Activated naive CD8-positive, alpha-beta T cell treated with anti-CD3 and anti-CD28 coated beads, Interleukin-2, amount 10 ng/mL, durations not matched to agents 7 days and 5 days (primary cell): Measurements from ENCODE around the gene TMEM50B. TPM values are rescaled to one million over a fixed set of nuclear protein-coding genes. Genes with fewer than 3 reads are reported as not detected.
"Not testable (repeated sequence)": the region's sequence is repeated elsewhere in the genome, so short reads cannot be mapped to it uniquely, and the experiment has no call there.

ENCODE experiments used
- ATAC-seq: fragments of 150-1000 bp; cut with Tn5 transposase; one replicate; pipeline ENCODE4 v1.10.0; 2021; ENCODE audit warnings: low read depth, moderate library complexity
- POLR2A ChIA-PET: fragments of 350-600 bp; sonication (Branson Sonifier 250); formaldehyde crosslinking; loops from one replicate; lab custom pipeline; 2021; ENCODE audit warnings: antibody characterized with exemption; lab: Charles Lee
- DNase-seq: peaks from one replicate; pipeline ENCODE4 v3.0.0; 2021
- H3K27ac Mint-ChIP-seq: one replicate; pipeline ENCODE4 v1.8.0; 2022; ENCODE audit warnings: mild to moderate bottlenecking, mixed read lengths
- H3K27me3 Mint-ChIP-seq: one replicate; pipeline ENCODE4 v1.8.0; 2022; ENCODE audit warnings: mild to moderate bottlenecking, moderate library complexity, mixed read lengths
- H3K36me3 Mint-ChIP-seq: one replicate; pipeline ENCODE4 v1.8.0; 2021; ENCODE audit warnings: mild to moderate bottlenecking, mixed read lengths
- H3K4me1 Mint-ChIP-seq: one replicate; pipeline ENCODE4 v1.8.0; 2021; ENCODE audit warnings: mixed read lengths
- H3K4me3 Mint-ChIP-seq: one replicate; pipeline ENCODE4 v1.8.0; 2022; ENCODE audit warnings: mild to moderate bottlenecking, moderate library complexity, mixed read lengths
- H3K9me3 Mint-ChIP-seq: one replicate; pipeline ENCODE4 v1.8.0; 2021; ENCODE audit warnings: mixed read lengths
- total RNA-seq, 2 experiments: library from RNA; stranded (reverse); gene quantifications; one replicate each; pipeline ENCODE4 v1.2.3, GENCODE V29; 2021

The TMEM50B gene
- total RNA-seq: 10 to 100 TPM; 72.6 to 80.3 TPM

GRCh38 chr21:33479679-33480480, at the start of gene TMEM50B:
Gene TMEM50B, minus strand, starts transcription at chr21:33479974. Its CDS starts 11,089 bp downstream, at chr21:33468885.
- peaks cover 18% of the 10 kb centered on the region for H3K4me1 Mint-ChIP-seq
- peaks cover 3% of the 10 kb centered on the region for H3K27me3 Mint-ChIP-seq
- peak; percentile 95 for DNase-seq
- H3K9me3 Mint-ChIP-seq: no peaks in the 10 kb centered on the region
- H3K36me3 Mint-ChIP-seq: no peaks in the 10 kb centered on the region
- peak; percentile 93 for ATAC-seq
- H3K4me3 Mint-ChIP-seq: peak within 1 kb of the TSS; percentile 96
- POLR2A ChIA-PET: interaction anchor here (0.5 to 4.0 kb wide), 25 partner anchors 9 to 709 kb away, joined by 3 to 95 read pairs (median 4); partner anchors contain the start of genes CRYZL1, DNAJC28, DONSON and GART
- peak within 1 kb of the TSS; percentile 92 for H3K27ac Mint-ChIP-seq

- Mint-ChIP-seq H3K9me3 (no peaks in the 10 kb centered on the region), H3K27ac (no peak overlapping the region), H3K4me1 (peaks cover 2% of the 10 kb centered on the region), H3K4me3 (no peak overlapping the region), H3K27me3 (no peaks in the 10 kb centered on the region), H3K36me3 (peaks cover 22% of the 10 kb centered on the region)
- ATAC-seq (no peak), DNase-seq (no peak)
- POLR2A ChIA-PET: no interaction called here
Measured at GRCh38 chr21:33522953-33523349, 43.2 kb upstream of the TMEM50B start.

- no peak for ATAC-seq
- no peak for DNase-seq
- Mint-ChIP-seq H3K27ac (no peak overlapping the region), H3K4me1 (peaks cover 2% of the 10 kb centered on the region), H3K4me3 (no peak overlapping the region), H3K36me3 (peaks cover 23% of the 10 kb centered on the region), H3K27me3 (no peaks in the 10 kb centered on the region), H3K9me3 (no peaks in the 10 kb centered on the region)
- POLR2A ChIA-PET: no interaction called here
Measured at GRCh38 chr21:33522297-33522952, 42.7 kb upstream of the TMEM50B start.

GRCh38 chr21:33518899-33519298, 39.1 kb upstream of the TMEM50B start:
- Mint-ChIP-seq H3K4me3 (no peak overlapping the region), H3K27me3 (no peaks in the 10 kb centered on the region), H3K27ac (peak overlapping the region; percentile 32), H3K36me3 (peaks cover 38% of the 10 kb centered on the region), H3K9me3 (no peaks in the 10 kb centered on the region), H3K4me1 (peaks cover 15% of the 10 kb centered on the region)
- POLR2A ChIA-PET: interaction anchor here (0.7 to 2.1 kb wide), 2 partner anchors 39 to 70 kb away, joined by 3 to 5 read pairs; partner anchors contain the start of genes DONSON and TMEM50B
- no peak for ATAC-seq
- DNase-seq: no peak

- H3K4me3 Mint-ChIP-seq: no peak overlapping the region
Measured at GRCh38 chr21:33514229-33514628, 34.5 kb upstream of the TMEM50B start.

DNA sequence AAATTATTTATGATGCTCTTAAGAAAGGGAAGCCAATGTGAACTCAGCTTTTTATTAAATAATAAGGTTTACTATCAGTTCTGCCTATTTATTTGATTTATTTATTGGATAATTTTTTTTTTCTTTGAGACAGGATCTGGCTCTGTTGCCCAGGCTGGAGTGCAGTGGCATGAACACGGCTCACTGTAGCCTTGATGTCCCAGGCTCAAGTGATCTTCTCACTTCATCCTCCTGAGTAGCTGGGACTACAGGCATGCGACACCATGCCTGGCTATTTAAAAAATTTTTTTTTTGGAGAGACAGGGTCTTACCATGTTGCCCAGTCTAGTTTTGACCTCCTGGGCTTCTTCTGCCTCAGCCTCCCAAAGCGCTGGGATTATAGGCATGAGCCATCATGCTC, 32.7 kb upstream of the TMEM50B start:
- Mint-ChIP-seq H3K27me3 (no peaks in the 10 kb centered on the region), H3K4me3 (no peak overlapping the region), H3K27ac (no peak overlapping the region), H3K4me1 (peaks cover 14% of the 10 kb centered on the region), H3K36me3 (peaks cover 46% of the 10 kb centered on the region), H3K9me3 (no peaks in the 10 kb centered on the region)
- ATAC-seq (no peak), DNase-seq (no peak)
- POLR2A ChIA-PET: interaction anchor here (0.7 kb wide), 1 partner anchor 32 kb away, joined by 3 read pairs; no protein-coding TSS in a partner anchor

More at GRCh38 chr21:33514229-33514628, 34.5 kb upstream of the TMEM50B start:
- Mint-ChIP-seq H3K36me3 (peaks cover 48% of the 10 kb centered on the region), H3K4me1 (peaks cover 16% of the 10 kb centered on the region), H3K9me3 (no peaks in the 10 kb centered on the region), H3K27me3 (no peaks in the 10 kb centered on the region), H3K27ac (peak overlapping the region; percentile 77)
- ATAC-seq (peak; percentile 65), DNase-seq (no peak)
- POLR2A ChIA-PET: interaction anchor here (1.0 to 1.2 kb wide), 3 partner anchors 23 to 34 kb away, joined by 3 read pairs; partner anchors contain the start of genes DNAJC28 and TMEM50B

DNA sequence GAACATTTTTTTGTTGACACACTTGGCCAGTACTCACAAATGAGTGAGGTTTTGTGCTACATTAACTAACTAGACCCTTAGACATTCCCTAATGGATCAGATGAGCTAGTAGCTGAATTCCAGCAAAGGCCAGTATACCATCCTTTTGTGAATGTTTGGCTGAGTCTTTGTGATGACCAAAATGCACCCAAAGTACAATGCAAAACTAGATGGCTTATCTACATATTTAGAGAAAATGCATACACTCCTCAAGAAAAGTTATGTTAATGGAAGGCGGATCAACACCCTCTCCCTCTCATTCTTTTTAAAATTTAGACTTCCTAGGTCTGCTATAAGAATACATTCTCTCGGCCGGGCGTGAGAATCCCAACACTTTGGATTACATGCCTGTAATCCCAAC, 31.9 kb upstream of the TMEM50B start:
- Mint-ChIP-seq H3K36me3 (peaks cover 46% of the 10 kb centered on the region), H3K27ac (no peak overlapping the region), H3K4me1 (peaks cover 14% of the 10 kb centered on the region), H3K4me3 (no peak overlapping the region), H3K9me3 (no peaks in the 10 kb centered on the region), H3K27me3 (no peaks in the 10 kb centered on the region)
- POLR2A ChIA-PET: no interaction called here
- ATAC-seq (no peak), DNase-seq (no peak)

- Mint-ChIP-seq H3K36me3 (peaks cover 41% of the 10 kb centered on the region), H3K27me3 (no peaks in the 10 kb centered on the region), H3K4me3 (no peak overlapping the region), H3K4me1 (peaks cover 14% of the 10 kb centered on the region), H3K27ac (no peak overlapping the region), H3K9me3 (no peaks in the 10 kb centered on the region)
- ATAC-seq: no peak
- POLR2A ChIA-PET: no interaction called here
- no peak for DNase-seq
Measured at GRCh38 chr21:33510826-33511225, 31.1 kb upstream of the TMEM50B start.

DNA sequence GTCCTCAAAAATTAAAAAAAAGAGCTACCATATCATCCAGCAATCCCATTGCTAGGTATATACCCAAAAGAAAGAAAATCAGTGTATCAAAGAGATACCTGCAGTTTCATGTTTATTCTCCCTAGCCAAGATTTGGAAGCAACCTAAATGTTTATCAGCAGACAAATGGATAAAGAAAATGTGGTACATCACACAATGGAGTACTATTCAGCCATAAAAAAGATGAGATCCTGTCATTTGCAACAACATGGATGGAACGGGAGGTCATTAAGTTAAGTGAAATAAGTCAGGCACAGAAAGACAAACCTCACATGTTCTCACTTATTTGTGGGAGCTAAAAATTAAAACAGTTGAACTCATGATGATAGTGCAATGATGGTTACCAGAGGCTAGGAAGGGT, 27.2 kb upstream of the TMEM50B start:
- H3K27me3 Mint-ChIP-seq, H3K4me3 Mint-ChIP-seq, H3K9me3 Mint-ChIP-seq, H3K27ac Mint-ChIP-seq, ATAC-seq, POLR2A ChIA-PET, DNase-seq, H3K4me1 Mint-ChIP-seq: not testable (repeated sequence)
- peaks cover 46% of the 10 kb centered on the region for H3K36me3 Mint-ChIP-seq

GRCh38 chr21:33505833-33506232, 26.1 kb upstream of the TMEM50B start:
- Mint-ChIP-seq H3K27me3 (no peaks in the 10 kb centered on the region), H3K36me3 (peaks cover 39% of the 10 kb centered on the region), H3K9me3 (no peaks in the 10 kb centered on the region), H3K4me1 (no peaks in the 10 kb centered on the region), H3K4me3 (no peak overlapping the region), H3K27ac (no peak overlapping the region)
- POLR2A ChIA-PET: no interaction called here
- ATAC-seq: no peak
- no peak for DNase-seq

DNA sequence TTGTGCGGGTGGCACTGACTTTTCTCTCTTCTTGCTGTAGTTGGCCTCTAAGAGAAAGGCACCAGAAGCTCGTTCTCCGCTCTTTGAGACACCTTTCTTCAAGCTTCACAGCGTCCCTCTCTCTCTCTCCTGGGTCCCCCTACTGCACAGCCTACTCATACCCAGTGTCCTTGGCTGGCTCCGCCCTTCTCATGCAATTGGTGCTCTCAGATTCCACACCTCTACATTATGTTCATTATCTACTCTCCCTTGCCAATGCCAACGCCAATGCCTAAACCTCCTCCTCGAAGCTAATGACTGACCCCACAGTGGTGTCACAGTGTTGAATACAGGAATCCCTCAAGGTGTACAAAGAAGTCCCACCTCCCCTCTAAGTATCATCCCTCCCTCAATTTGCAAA, 16.6 kb upstream of the TMEM50B start:
- POLR2A ChIA-PET: no interaction called here
- H3K27ac Mint-ChIP-seq: no peak overlapping the region

GRCh38 chr21:33495743-33496142, 16.0 kb upstream of the TMEM50B start:
- Mint-ChIP-seq H3K9me3 (no peaks in the 10 kb centered on the region), H3K27me3 (no peaks in the 10 kb centered on the region), H3K4me3 (no peak overlapping the region), H3K36me3 (no peaks in the 10 kb centered on the region), H3K27ac (no peak overlapping the region), H3K4me1 (peaks cover 8% of the 10 kb centered on the region)
- POLR2A ChIA-PET: no interaction called here
- no peak for ATAC-seq
- no peak for DNase-seq

More for the DNA sequence above, 16.6 kb upstream of the TMEM50B start:
- Mint-ChIP-seq H3K4me1 (peaks cover 6% of the 10 kb centered on the region), H3K4me3 (no peak overlapping the region), H3K27me3 (no peaks in the 10 kb centered on the region), H3K36me3 (no peaks in the 10 kb centered on the region), H3K9me3 (no peaks in the 10 kb centered on the region)
- DNase-seq (no peak), ATAC-seq (no peak)

DNA sequence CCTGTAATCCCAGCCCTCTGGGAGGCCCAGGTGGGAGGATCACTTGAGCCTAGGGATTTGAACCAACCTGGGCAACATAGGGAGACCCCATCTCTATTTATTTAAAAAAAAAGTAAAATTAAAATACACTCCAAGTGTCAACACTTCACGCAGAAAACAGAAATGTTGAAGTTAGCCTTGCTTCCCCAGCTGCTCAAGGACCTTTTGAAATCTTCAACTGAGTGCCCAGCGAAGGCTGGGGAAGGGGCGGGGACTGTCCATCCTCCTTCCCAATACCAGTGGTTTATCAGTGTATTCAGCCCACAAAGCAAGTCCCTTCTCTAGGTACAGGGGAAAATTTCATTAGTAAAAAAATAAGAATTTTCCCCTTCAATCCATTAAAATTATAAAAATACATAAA, 14.0 kb upstream of the TMEM50B start:
- no peak overlapping the region for H3K4me3 Mint-ChIP-seq
- H3K9me3 Mint-ChIP-seq: no peaks in the 10 kb centered on the region
- POLR2A ChIA-PET: interaction anchor here (0.7 kb wide), 1 partner anchor 144 kb away, joined by 3 read pairs; no protein-coding TSS in a partner anchor
- peaks cover 8% of the 10 kb centered on the region for H3K4me1 Mint-ChIP-seq
- no peak for DNase-seq
- no peak for ATAC-seq
- H3K36me3 Mint-ChIP-seq: no peaks in the 10 kb centered on the region
- H3K27ac Mint-ChIP-seq: no peak overlapping the region
- H3K27me3 Mint-ChIP-seq: peaks cover 2% of the 10 kb centered on the region
